AG09319 (cell line): ENCODE measurements around the gene RNF213.
A peak's percentile ranks its signal among the peaks of the same experiment; 100 is the strongest.
"Not testable (repeated sequence)": the region's sequence is repeated elsewhere in the genome, so short reads cannot be mapped to it uniquely, and the experiment has no call there.

Experiments used
- DNase-seq: peaks from one replicate; pipeline ENCODE4 v3.0.0-alpha.2; 2010; ENCODE audit warnings: low read depth; ENCODE audit errors: extremely low read depth
- CTCF ChIP-seq: IDR thresholded peaks from 2 replicates; pipeline ENCODE4 v1.5.1; 2011; ENCODE audit warnings: low read depth, mild to moderate bottlenecking, inconsistent platforms, low read length, moderate library complexity

Gene RNF213

GRCh38 chr17:80274331-80274730 is 13.7 kb downstream of the RNF213 start:
- DNase-seq = no peak
- no peak for TF ChIP-seq CTCF

GRCh38 chr17:80274871-80275449 is 14.3 kb downstream of the RNF213 start:
- no peak for TF ChIP-seq CTCF
- DNase-seq = no peak

- not testable (repeated sequence) for DNase-seq
Measured at GRCh38 chr17:80275857-80276256, 15.2 kb downstream of the RNF213 start.

GRCh38 chr17:80277751-80278671 is 17.4 kb downstream of the RNF213 start:
- TF ChIP-seq CTCF = no peak
- no peak for DNase-seq

- peak; percentile 29 for DNase-seq
- TF ChIP-seq CTCF = no peak
Measured at GRCh38 chr17:80279895-80280294, 19.2 kb downstream of the RNF213 start.

- DNase-seq = no peak
- no peak for TF ChIP-seq CTCF
Measured at GRCh38 chr17:80281516-80281915, 20.9 kb downstream of the RNF213 start.

- no peak for DNase-seq
Measured at GRCh38 chr17:80283116-80283852, 22.6 kb downstream of the RNF213 start.

More at GRCh38 chr17:80283116-80283852, 22.6 kb downstream of the RNF213 start:
- no peak for TF ChIP-seq CTCF
